HG02840 (cell line): ENCODE measurements around the gene MASTL.

ENCODE experiments used
- ATAC-seq: cut with Tn5 transposase; IDR thresholded peaks from one replicate; pipeline ENCODE4 v1.9.1; 2021; ENCODE audit warnings: mild to moderate bottlenecking, moderate library complexity, moderate number of reproducible peaks; ENCODE audit not compliant: unreplicated experiment, low FRiP score

MASTL gene

GRCh38 chr10:27223964-27224363, 68.8 kb downstream of the MASTL start:
- ATAC-seq, result no peak

- ATAC-seq, result no peak
Observed at GRCh38 chr10:27225011-27225590, 69.9 kb downstream of the MASTL start.

GRCh38 chr10:27225642-27226257, 70.6 kb downstream of the MASTL start:
- ATAC-seq, result no peak

- no peak for ATAC-seq
Observed at GRCh38 chr10:27230022-27230421, 74.9 kb downstream of the MASTL start.

GRCh38 chr10:27235706-27236105, 80.6 kb downstream of the MASTL start:
- ATAC-seq, result no peak
